SK-N-SH treated with all-trans-retinoic acid at 6 μM for 48 hours (cell line): Measurements from ENCODE around the gene TEX2.

Experiments used
- ATAC-seq: fragments of 200-7000 bp; cut with Tn5 transposase; 3 replicates; pipeline ENCODE4 v1.9.1; 2020; ENCODE audit warnings: mild to moderate bottlenecking, moderate library complexity
- BACH2 ChIP-seq: fragments of 250-450 bp; sonication (Bioruptor Pico); IDR thresholded peaks from 2 replicates; pipeline ENCODE4 v1.9.0; 2021; ENCODE audit warnings: mild to moderate bottlenecking, borderline replicate concordance
- CSDC2 ChIP-seq: fragments of 250-450 bp; sonication (Bioruptor Pico); IDR thresholded peaks from 2 replicates; pipeline ENCODE4 v1.5.0; 2020; ENCODE audit warnings: mild to moderate bottlenecking, moderate library complexity
- ESRRG ChIP-seq: fragments of 250-450 bp; sonication (Bioruptor Pico); IDR thresholded peaks from 2 replicates; pipeline ENCODE4 v1.6.1; 2021; ENCODE audit warnings: mild to moderate bottlenecking
- GLIS3 ChIP-seq: fragments of 250-450 bp; sonication (Bioruptor Pico); IDR thresholded peaks from 2 replicates; pipeline ENCODE4 v1.5.0; 2020; ENCODE audit warnings: mild to moderate bottlenecking, moderate library complexity
- ISL1 ChIP-seq: fragments of 250-450 bp; sonication (Bioruptor Pico); IDR thresholded peaks from 2 replicates; pipeline ENCODE4 v2.1.2; 2022; ENCODE audit warnings: mild to moderate bottlenecking, moderate library complexity
- OSR1 ChIP-seq: fragments of 250-450 bp; sonication (Bioruptor Pico); IDR thresholded peaks from 2 replicates; pipeline ENCODE4 v1.8.0; 2022; ENCODE audit warnings: moderate library complexity, mild to moderate bottlenecking, inconsistent platforms
- PPARA ChIP-seq: fragments of 250-450 bp; sonication (Bioruptor Pico); IDR thresholded peaks from 2 replicates; pipeline ENCODE4 v1.5.0; 2020; ENCODE audit warnings: mild to moderate bottlenecking, borderline replicate concordance
- RARB ChIP-seq: fragments of 250-450 bp; sonication (Bioruptor Pico); IDR thresholded peaks from 2 replicates; pipeline ENCODE4 v1.8.0; 2021; ENCODE audit warnings: mild to moderate bottlenecking, moderate library complexity
- SNAI2 ChIP-seq: fragments of 250-450 bp; sonication (Bioruptor Pico); IDR thresholded peaks from 2 replicates; pipeline ENCODE4 v1.5.0; 2020; ENCODE audit warnings: mild to moderate bottlenecking, moderate library complexity
- TCF4 ChIP-seq: fragments of 250-450 bp; sonication (Bioruptor Pico); IDR thresholded peaks from 2 replicates; pipeline ENCODE4 v1.8.0; 2021; ENCODE audit warnings: mild to moderate bottlenecking, moderate library complexity, borderline replicate concordance
- TOX ChIP-seq: fragments of 250-450 bp; sonication (Bioruptor Pico); IDR thresholded peaks from 2 replicates; pipeline ENCODE4 v1.8.0; 2021; ENCODE audit warnings: mild to moderate bottlenecking, moderate library complexity, borderline replicate concordance
- ZFP3 ChIP-seq: fragments of 250-450 bp; sonication (Bioruptor Pico); IDR thresholded peaks from 2 replicates; pipeline ENCODE4 v1.5.0; 2020; ENCODE audit warnings: mild to moderate bottlenecking, moderate library complexity
- ZNF565 ChIP-seq: fragments of 450-650 bp; formaldehyde crosslinking; conservative IDR thresholded peaks from 2 replicates; pipeline ENCODE4 v1.5.0; 2020; ENCODE audit warnings: low read depth, mild to moderate bottlenecking, moderate library complexity
- ZNF70 ChIP-seq: fragments of 450-650 bp; formaldehyde crosslinking; IDR thresholded peaks from 2 replicates; pipeline ENCODE4 v1.5.0; 2020; ENCODE audit warnings: mild to moderate bottlenecking, moderate library complexity
- ZNF8 ChIP-seq: fragments of 450-650 bp; formaldehyde crosslinking; IDR thresholded peaks from 2 replicates; pipeline ENCODE4 v1.5.0; 2020; ENCODE audit warnings: mild to moderate bottlenecking, moderate library complexity
- TF ChIP-seq, protein P1 (sequence below): fragments of 250-450 bp; sonication (Bioruptor Pico); IDR thresholded peaks from 2 replicates; pipeline ENCODE4 v1.8.0; 2020; ENCODE audit warnings: mild to moderate bottlenecking, moderate library complexity, borderline replicate concordance
- TF ChIP-seq, protein P2 (sequence below): fragments of 250-450 bp; sonication (Bioruptor Pico); IDR thresholded peaks from 2 replicates; pipeline ENCODE4 v1.5.1; 2021; ENCODE audit warnings: mild to moderate bottlenecking, moderate library complexity
- TF ChIP-seq, protein P3 (sequence below): fragments of 250-450 bp; sonication (Bioruptor Pico); IDR thresholded peaks from 2 replicates; pipeline ENCODE4 v1.8.0; 2021; ENCODE audit warnings: low read depth, mild to moderate bottlenecking, moderate library complexity, borderline replicate concordance

The TEX2 gene

DNA sequence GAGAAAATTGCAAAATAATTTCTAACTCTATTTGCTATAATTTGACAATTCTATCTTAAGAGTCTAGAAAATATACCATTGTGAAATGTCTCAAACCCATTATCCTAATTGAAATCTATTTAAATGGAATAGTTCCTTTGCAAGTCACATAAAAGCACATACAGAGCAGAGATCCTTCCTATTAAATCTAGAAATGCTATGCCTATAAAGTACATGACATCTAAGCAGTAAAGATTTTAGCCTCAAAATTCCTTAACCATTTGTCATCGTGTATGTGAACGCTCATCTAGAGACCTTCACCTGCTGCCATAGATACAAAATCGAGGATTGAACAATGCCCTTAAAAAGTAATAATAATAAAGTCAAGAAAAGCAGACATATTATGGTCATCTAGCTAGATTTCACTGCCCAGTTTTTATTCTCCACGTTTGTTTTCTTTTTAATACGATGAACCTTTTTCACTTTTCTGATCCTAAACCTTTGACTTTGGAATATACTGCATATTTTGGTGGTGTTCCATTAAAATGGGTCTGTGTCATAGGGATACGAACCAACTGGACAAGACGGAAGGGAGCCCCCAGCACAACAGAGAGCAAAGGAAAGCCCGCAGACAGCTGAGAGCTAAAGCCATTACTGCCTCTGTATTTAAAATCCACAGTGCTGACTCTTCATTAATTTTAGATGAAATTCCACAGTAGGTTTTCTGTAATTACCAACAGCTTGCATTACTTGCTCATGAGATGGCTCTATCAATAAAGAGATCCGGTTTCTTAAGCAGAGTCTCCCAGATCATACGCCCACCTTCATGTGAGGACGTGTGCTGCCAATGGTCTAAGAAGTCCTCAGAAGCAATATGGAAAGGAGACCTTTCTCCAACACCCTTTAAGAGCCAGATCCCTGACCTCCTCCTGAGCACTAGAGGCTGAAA lies 17.6 kb downstream of the TEX2 start:
- peak; percentile 31 for ATAC-seq
- TF ChIP-seq ESRRG (CRISPR knock-in tag) (no peak), ISL1 (CRISPR knock-in tag) (peak; percentile 84)

DNA sequence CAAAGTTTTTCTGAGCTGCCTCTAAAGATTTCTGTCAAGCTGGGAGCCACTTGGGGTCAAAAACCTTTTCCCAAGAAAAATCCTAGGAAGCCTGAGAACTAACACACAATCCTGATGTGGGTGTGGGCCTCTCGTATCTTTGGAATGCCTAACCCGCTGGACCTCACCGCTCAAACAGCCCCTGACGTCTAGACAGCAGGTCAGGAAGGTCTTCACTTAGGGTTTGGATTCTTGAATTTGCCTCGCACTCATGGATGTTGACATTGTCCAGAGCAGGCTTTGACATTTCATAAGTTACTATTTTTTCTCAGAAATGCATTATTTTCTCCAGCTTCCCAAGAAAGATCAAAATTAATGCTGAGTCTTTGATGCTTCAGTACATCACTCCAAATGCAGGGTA lies 18.9 kb downstream of the TEX2 start:
- no peak for TF ChIP-seq ZNF70 (CRISPR knock-in tag)
- TF ChIP-seq ISL1 (CRISPR knock-in tag): peak; percentile 37; the same call in 1 of the 2 replicates
- TF ChIP-seq, protein P1, sequence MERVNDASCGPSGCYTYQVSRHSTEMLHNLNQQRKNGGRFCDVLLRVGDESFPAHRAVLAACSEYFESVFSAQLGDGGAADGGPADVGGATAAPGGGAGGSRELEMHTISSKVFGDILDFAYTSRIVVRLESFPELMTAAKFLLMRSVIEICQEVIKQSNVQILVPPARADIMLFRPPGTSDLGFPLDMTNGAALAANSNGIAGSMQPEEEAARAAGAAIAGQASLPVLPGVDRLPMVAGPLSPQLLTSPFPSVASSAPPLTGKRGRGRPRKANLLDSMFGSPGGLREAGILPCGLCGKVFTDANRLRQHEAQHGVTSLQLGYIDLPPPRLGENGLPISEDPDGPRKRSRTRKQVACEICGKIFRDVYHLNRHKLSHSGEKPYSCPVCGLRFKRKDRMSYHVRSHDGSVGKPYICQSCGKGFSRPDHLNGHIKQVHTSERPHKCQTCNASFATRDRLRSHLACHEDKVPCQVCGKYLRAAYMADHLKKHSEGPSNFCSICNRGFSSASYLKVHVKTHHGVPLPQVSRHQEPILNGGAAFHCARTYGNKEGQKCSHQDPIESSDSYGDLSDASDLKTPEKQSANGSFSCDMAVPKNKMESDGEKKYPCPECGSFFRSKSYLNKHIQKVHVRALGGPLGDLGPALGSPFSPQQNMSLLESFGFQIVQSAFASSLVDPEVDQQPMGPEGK (CRISPR knock-in tag): no peak
- TF ChIP-seq PPARA (CRISPR knock-in tag): no peak
- peak; percentile 11 for ATAC-seq

DNA sequence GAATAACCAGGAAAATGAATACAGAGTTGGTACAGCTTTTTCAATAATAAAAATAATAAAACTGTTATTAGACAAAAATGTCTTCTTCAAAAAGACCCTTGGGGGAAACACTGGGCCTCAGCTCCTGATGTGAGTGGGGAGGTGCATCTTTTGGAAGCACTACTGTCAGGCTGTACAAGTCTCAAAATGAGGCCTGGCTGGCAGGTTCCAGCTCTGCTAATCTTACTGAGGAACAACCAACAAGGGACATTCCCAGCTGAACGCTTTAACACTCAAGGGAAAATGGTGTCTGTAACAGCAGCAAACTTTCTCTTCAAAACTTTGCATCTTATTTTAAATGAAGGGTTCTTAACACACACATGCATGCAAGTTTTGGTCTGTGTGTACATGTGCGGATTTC lies 19.7 kb downstream of the TEX2 start:
- TF ChIP-seq CSDC2 (CRISPR knock-in tag) (no peak), BACH2 (CRISPR knock-in tag) (no peak), RARB (CRISPR knock-in tag) (no peak), ZNF565 (CRISPR knock-in tag) (no peak), ZFP3 (no peak), ESRRG (CRISPR knock-in tag) (no peak), TOX (CRISPR knock-in tag) (no peak), TCF4 (CRISPR knock-in tag) (no peak), OSR1 (CRISPR knock-in tag) (no peak), SNAI2 (CRISPR knock-in tag) (no peak), ZNF70 (CRISPR knock-in tag) (no peak), GLIS3 (no peak), ISL1 (CRISPR knock-in tag) (no peak), ZNF8 (CRISPR knock-in tag) (no peak)
- TF ChIP-seq, protein P1 (CRISPR knock-in tag): no peak
- TF ChIP-seq, protein P2, sequence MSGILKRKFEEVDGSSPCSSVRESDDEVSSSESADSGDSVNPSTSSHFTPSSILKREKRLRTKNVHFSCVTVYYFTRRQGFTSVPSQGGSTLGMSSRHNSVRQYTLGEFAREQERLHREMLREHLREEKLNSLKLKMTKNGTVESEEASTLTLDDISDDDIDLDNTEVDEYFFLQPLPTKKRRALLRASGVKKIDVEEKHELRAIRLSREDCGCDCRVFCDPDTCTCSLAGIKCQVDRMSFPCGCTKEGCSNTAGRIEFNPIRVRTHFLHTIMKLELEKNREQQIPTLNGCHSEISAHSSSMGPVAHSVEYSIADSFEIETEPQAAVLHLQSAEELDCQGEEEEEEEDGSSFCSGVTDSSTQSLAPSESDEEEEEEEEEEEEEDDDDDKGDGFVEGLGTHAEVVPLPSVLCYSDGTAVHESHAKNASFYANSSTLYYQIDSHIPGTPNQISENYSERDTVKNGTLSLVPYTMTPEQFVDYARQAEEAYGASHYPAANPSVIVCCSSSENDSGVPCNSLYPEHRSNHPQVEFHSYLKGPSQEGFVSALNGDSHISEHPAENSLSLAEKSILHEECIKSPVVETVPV: no peak
- TF ChIP-seq, protein P3, sequence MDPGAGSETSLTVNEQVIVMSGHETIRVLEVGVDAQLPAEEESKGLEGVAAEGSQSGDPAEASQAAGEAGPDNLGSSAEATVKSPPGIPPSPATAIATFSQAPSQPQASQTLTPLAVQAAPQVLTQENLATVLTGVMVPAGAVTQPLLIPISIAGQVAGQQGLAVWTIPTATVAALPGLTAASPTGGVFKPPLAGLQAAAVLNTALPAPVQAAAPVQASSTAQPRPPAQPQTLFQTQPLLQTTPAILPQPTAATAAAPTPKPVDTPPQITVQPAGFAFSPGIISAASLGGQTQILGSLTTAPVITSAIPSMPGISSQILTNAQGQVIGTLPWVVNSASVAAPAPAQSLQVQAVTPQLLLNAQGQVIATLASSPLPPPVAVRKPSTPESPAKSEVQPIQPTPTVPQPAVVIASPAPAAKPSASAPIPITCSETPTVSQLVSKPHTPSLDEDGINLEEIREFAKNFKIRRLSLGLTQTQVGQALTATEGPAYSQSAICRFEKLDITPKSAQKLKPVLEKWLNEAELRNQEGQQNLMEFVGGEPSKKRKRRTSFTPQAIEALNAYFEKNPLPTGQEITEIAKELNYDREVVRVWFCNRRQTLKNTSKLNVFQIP (CRISPR knock-in tag): no peak
- ATAC-seq: no peak

DNA sequence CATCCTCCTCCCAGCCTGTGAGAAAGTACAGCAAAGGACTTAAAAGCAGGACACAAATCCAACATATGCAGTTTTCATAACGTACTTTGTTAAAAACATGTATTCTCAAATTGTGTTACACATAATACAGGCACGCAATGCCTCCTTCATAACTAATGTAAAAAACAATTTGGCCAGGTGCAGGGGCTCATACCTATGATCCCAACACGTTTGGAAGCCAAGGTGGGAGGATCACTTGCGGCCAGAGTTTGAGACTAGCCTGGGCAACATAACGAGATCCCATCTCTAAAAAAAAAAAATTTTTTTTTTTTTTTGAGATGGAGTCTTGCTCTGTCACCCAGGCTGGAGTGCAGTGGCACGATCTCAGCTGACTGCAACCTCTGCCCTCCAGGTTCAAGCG lies 20.4 kb downstream of the TEX2 start:
- no peak for ATAC-seq
- no peak for TF ChIP-seq TCF4 (CRISPR knock-in tag)
- no peak for TF ChIP-seq ESRRG (CRISPR knock-in tag)
- no peak for TF ChIP-seq GLIS3
- TF ChIP-seq, protein P2: no peak
